OCI-LY1 (cell line): ENCODE results near the gene GORASP1.

Experiments used
- CTCF ChIP-seq: fragments of 200-600 bp; sonication (generic), shearing (Covaris generic); IDR thresholded peaks from 2 replicates; pipeline ENCODE4 v1.5.1; 2017; ENCODE audit warnings: mild to moderate bottlenecking, antibody characterized with exemption, low read length, moderate library complexity, mixed read lengths
- EZH2 ChIP-seq: fragments of 200-600 bp; sonication (generic), shearing (Covaris generic); IDR thresholded peaks from 2 replicates; pipeline ENCODE4 v1.8.0; 2017; ENCODE audit warnings: borderline replicate concordance, mixed run types, mild to moderate bottlenecking, antibody characterized with exemption, low read length, moderate library complexity, mixed read lengths

GRCh38 chr3:39100500-39100886 is 6.9 kb downstream of the GORASP1 start:
- TF ChIP-seq CTCF = no peak
- no peak for TF ChIP-seq EZH2
